Esophagus (tissue), 2 donors: ENCODE data around the gene TSC1. TPM values are rescaled to one million over a fixed set of nuclear protein-coding genes. Genes with fewer than 3 reads are reported as not detected.

Experiments used
- H3K27ac ChIP-seq, 2 donors: one replicate each; pipeline ENCODE4 v1.5.1; 2013; ENCODE audit warnings: low read depth in 2 of 2, mild to moderate bottlenecking in 2 of 2, inconsistent platforms in 1 of 2, low read length in 1 of 2, moderate library complexity in 1 of 2
- H3K27me3 ChIP-seq, 2 donors: one replicate each; pipeline ENCODE4 v1.6.1; 2013; ENCODE audit warnings: low read length in 2 of 2, control low read depth in 1 of 2, mild to moderate bottlenecking in 1 of 2; ENCODE audit not compliant: insufficient read depth in 2 of 2, control insufficient read depth in 1 of 2
- H3K36me3 ChIP-seq, 2 donors: one replicate each; pipeline ENCODE4 v1.6.1; 2013; ENCODE audit warnings: low read length in 1 of 2; ENCODE audit not compliant: control insufficient read depth in 2 of 2, insufficient read depth in 2 of 2
- H3K4me1 ChIP-seq, 2 donors: one replicate each; pipeline ENCODE4 v1.6.1; 2013; ENCODE audit warnings: low read length in 1 of 2; ENCODE audit not compliant: control insufficient read depth in 2 of 2, insufficient read depth in 2 of 2
- H3K4me3 ChIP-seq, 2 donors: one replicate each; pipeline ENCODE4 v1.5.1; 2013; ENCODE audit warnings: low read length in 2 of 2, mild to moderate bottlenecking in 2 of 2, low read depth in 1 of 2, moderate library complexity in 1 of 2
- H3K9me3 ChIP-seq, 2 donors: one replicate each; pipeline ENCODE4 v1.6.1; 2013; ENCODE audit warnings: mild to moderate bottlenecking in 2 of 2, low read depth in 1 of 2, low read length in 1 of 2, moderate library complexity in 1 of 2; ENCODE audit not compliant: control insufficient read depth in 2 of 2, insufficient read depth in 1 of 2
- WGBS, 2 donors: extraction: QIAGEN DNeasy Blood & Tissue Kit; methylation state at CpG; one replicate each; pipeline ENCODE4 v1.1.7; 2013; 5-methylcytosine and 5-hydroxymethylcytosine counted together
- polyA plus RNA-seq, 2 donors: library from polyadenylated mRNA; stranded (reverse); fragments of 200-250 nt; gene quantifications; one replicate each; pipeline ENCODE4 v1.2.3, GENCODE V29; 2013
- donor health status: healthy with polysubstance abuse.
- donor health status: Bipolar disorder and iron deficiency.

Gene TSC1
- polyA plus RNA-seq, 2 donors = 8.9 to 14.3 TPM

GRCh38 chr9:132986640-132987620 lies 42.5 kb upstream of the TSC1 start:
- Histone ChIP-seq H3K9me3 (no peaks in the 10 kb centered on the region), H3K36me3 (no peaks in the 10 kb centered on the region), H3K4me3 (no peak overlapping the region), H3K27me3 (no peaks in the 10 kb centered on the region), H3K4me1 (peaks cover 0 to 4% of the 10 kb centered on the region in 2 donors), H3K27ac (no peak overlapping the region)
- 39 to 54% methylated on average over 26 of the region's 26 CpGs for WGBS, 2 donors

- WGBS, 2 donors = 79 to 81% methylated on average over 13 of the region's 13 CpGs
- H3K27me3 ChIP-seq = no peaks in the 10 kb centered on the region
- H3K9me3 ChIP-seq = no peaks in the 10 kb centered on the region
- peaks cover 0 to 4% of the 10 kb centered on the region in 2 donors for H3K4me1 ChIP-seq
- no peak overlapping the region for H3K27ac ChIP-seq
- no peaks in the 10 kb centered on the region for H3K36me3 ChIP-seq
- H3K4me3 ChIP-seq = no peak overlapping the region
These were observed 41.7 kb upstream of the TSC1 start for GRCh38 chr9:132986114-132986513.

GRCh38 chr9:132985489-132985888 lies 41.1 kb upstream of the TSC1 start:
- Histone ChIP-seq H3K4me1 (peaks cover 0 to 4% of the 10 kb centered on the region in 2 donors), H3K4me3 (no peak overlapping the region), H3K27ac (no peak overlapping the region), H3K27me3 (no peaks in the 10 kb centered on the region), H3K36me3 (no peaks in the 10 kb centered on the region), H3K9me3 (no peaks in the 10 kb centered on the region)
- 69 to 79% methylated on average over 8 of the region's 8 CpGs for WGBS, 2 donors

- WGBS, 2 donors = 58 to 66% methylated on average over 4 of the region's 4 CpGs
- Histone ChIP-seq H3K4me3 (no peak overlapping the region), H3K9me3 (no peaks in the 10 kb centered on the region), H3K27me3 (no peaks in the 10 kb centered on the region), H3K27ac (no peak overlapping the region), H3K36me3 (no peaks in the 10 kb centered on the region), H3K4me1 (peaks cover 0 to 4% of the 10 kb centered on the region in 2 donors)
These were observed 40.6 kb upstream of the TSC1 start for GRCh38 chr9:132985071-132985350.

- no peak overlapping the region for H3K27ac ChIP-seq
- peaks cover 0 to 4% of the 10 kb centered on the region in 2 donors for H3K4me1 ChIP-seq
- H3K9me3 ChIP-seq = no peaks in the 10 kb centered on the region
- no peak overlapping the region for H3K4me3 ChIP-seq
- peaks cover 0 to 2% of the 10 kb centered on the region in 2 donors for H3K27me3 ChIP-seq
- WGBS, 2 donors = 64 to 70% methylated on average over 20 of the region's 20 CpGs
- H3K36me3 ChIP-seq = no peaks in the 10 kb centered on the region
These were observed 40.0 kb upstream of the TSC1 start for GRCh38 chr9:132984202-132985070.

- Histone ChIP-seq H3K4me1 (peaks cover 0 to 4% of the 10 kb centered on the region in 2 donors), H3K27ac (no peak overlapping the region)
- WGBS, 2 donors = 83 to 87% methylated on average over 11 of the region's 11 CpGs
These were observed 39.2 kb upstream of the TSC1 start for GRCh38 chr9:132983491-132984201.

GRCh38 chr9:132982458-132982857 lies 38.0 kb upstream of the TSC1 start:
- no peak overlapping the region for H3K4me3 ChIP-seq
- no peaks in the 10 kb centered on the region for H3K36me3 ChIP-seq
- H3K27me3 ChIP-seq = peaks cover 0 to 4% of the 10 kb centered on the region in 2 donors
- peaks cover 0 to 6% of the 10 kb centered on the region in 2 donors for H3K4me1 ChIP-seq
- no peaks in the 10 kb centered on the region for H3K9me3 ChIP-seq
- 48 to 65% methylated on average over 8 of the region's 8 CpGs for WGBS, 2 donors
- H3K27ac ChIP-seq = no peak overlapping the region

More at GRCh38 chr9:132983491-132984201, 39.2 kb upstream of the TSC1 start:
- Histone ChIP-seq H3K36me3 (no peaks in the 10 kb centered on the region), H3K4me3 (no peak overlapping the region), H3K9me3 (no peaks in the 10 kb centered on the region), H3K27me3 (peaks cover 0 to 4% of the 10 kb centered on the region in 2 donors)

GRCh38 chr9:132980157-132980556 lies 35.7 kb upstream of the TSC1 start:
- WGBS, 2 donors = 58 to 69% methylated on average over 5 of the region's 5 CpGs
- H3K4me3 ChIP-seq = no peak overlapping the region
- H3K4me1 ChIP-seq = peaks cover 0 to 3% of the 10 kb centered on the region in 2 donors
- no peak overlapping the region for H3K27ac ChIP-seq
- H3K36me3 ChIP-seq = no peaks in the 10 kb centered on the region
- no peaks in the 10 kb centered on the region for H3K9me3 ChIP-seq
- peaks cover 0 to 4% of the 10 kb centered on the region in 2 donors for H3K27me3 ChIP-seq
